SK-N-DZ (cell line): Measurements from ENCODE around the gene MIA.
"Not testable (repeated sequence)": the region's sequence is repeated elsewhere in the genome, so short reads cannot be mapped to it uniquely, and the experiment has no call there.

ENCODE experiments used
- DNase-seq: peaks from one replicate; pipeline ENCODE4 v3.0.0-alpha.2; 2015; ENCODE audit warnings: low spot score

MIA gene

DNA sequence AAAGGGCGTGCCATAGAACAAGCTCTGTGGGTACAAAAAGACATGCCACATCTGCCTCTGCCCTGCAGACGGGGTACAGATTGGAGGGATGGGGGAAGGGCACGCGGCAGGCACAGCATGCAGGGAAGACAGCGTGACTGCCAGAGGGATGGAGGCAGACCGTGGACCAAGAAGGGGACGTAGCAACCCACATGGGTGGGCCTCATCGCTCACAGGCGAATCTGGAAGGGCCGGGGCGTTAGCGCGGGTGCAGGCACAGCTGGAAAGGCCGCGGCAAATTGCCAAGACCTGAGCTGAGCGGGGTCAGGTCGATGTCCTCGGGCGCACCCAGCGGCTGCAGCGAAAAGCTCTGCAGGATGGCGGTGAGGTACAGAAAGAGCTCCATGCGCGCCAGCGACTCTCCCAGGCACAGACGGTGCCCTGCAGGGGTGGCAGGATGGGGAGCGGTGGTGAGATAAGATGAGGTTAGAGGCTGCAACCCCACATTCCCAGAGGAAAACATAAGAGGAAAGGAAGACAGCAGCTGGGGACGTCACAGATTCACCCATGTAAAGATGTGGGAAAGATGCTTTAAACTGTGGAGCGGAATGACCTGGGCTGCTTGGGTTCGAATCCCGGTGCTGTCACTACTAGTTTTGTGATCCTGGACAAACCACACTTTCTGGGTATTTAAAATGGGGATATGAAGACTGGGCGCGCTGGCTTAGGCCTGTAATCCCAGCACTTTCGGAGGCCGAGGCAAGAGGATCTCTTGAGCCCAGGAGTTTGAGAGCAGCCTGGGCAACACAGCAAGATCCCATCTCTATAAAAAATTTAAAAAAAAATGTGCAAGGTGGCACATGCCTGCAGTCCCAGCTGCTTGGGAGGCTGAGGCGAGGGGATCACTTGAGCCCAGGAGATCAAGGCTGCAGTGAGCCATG is 43.4 kb downstream of the MIA start:
- peak; percentile 54 for DNase-seq

DNA sequence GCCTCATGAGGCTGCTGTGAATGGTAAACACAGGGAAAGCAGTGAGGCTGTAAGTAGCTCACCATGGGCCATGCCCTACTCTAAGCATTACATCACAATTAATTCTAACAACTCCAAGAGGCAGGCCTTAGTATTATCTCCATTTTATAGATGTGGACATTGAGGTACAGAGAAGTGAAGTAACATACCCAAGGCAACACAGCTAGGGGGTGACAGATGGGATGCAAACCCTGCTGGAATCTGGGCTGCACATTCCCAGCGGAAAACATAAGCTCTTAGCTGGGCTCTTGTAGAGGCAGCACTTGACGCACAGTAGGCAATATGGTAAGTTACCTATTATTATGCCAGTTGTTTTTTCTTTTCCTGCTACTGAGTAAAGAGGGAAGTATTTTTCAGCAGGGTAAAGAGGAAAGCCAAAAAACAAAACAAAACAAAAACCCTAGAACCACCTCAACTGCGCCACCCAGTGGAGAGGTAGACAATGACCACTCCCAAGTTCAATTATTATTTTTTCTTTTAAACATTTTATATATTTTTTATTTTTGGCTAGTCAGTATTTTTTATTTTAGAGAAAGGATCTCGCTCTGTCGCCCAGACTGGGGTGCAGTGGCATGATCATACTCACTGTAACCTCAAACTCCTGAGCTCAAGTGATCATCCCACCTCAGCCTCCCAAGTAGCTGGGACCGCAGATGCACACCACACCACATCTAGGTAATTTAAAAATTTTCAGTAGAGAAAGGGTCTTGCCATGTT is 44.3 kb downstream of the MIA start:
- not testable (repeated sequence) for DNase-seq

DNA sequence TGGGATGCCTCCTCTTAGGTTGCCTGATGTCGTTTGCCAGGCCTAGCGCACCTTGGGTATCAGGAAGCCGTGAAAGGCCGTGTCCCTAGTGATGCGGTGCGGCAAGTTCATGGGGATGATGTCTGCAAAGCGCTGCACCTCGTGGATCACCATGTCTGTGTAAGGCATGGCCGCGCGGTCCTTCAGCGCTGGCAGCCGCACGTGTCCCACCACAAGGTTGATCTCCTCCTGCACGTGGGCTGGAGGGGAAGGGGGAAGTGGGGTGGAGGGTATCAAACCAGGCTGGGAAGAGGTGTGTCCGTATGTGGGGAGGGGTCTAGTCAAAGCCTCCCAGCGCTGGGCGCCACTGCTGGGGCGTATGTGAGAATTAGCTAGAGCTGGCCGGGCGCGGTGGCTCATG is 46.8 kb downstream of the MIA start:
- DNase-seq = no peak

DNA sequence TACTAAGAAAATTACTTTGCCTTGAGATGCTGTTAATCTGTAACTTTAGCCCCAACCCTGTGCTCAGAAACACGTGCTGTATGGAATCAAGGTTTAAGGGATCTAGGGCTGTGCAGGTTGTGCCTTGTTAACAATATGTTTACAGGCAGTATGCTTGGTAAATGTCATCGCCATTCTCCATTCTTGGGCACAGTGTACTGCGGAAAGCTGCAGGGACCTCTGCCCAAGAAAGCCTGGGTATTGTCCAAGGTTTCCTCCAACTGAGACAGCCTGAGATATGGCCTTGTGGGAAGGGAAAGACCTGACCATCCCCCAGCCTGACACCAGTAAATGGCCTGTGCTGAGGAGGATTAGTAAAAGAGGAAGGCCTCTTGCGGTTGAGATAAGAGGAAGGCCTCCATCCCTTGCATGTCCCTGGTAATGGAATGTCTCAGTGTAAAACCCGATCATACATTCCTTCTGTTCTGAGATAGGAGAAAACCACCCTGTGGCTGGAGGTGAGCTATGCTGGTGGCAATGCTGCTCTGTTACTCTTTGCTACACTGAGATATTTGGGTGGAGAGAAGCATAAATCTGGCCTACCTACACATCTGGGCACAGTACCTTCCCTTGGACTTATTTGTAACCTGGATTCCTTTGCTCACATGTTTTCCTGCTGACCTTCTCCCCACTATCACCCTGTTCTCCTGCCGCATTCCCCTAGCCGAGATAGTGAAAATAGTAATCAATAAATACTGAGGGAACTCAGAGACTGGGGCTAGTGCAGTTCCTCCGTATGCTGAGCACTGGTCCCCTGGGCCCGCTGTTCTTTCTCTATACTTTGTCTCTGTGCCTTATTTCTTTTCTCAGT is 47.6 kb downstream of the MIA start:
- DNase-seq = not testable (repeated sequence)

DNA sequence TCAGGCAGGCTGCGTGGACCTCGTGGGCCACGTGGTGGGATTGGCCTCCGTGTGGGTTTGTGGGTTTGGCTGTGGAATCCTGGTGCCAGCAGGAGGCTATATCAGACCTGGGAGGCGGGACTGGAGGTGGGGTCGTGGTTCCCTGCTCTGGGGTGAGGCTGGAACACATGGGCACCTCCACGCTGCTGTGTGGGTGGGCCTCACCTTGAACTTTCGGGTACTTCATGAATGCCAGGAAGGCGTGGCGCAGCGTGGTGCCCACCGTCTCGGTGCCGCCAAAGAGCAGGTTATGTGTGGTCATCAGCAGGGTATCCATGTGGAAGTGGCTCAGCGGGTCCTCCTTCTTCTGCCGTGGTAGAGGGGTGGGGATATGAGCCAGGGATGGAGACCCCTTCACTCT is 49.6 kb downstream of the MIA start:
- not testable (repeated sequence) for DNase-seq

DNA sequence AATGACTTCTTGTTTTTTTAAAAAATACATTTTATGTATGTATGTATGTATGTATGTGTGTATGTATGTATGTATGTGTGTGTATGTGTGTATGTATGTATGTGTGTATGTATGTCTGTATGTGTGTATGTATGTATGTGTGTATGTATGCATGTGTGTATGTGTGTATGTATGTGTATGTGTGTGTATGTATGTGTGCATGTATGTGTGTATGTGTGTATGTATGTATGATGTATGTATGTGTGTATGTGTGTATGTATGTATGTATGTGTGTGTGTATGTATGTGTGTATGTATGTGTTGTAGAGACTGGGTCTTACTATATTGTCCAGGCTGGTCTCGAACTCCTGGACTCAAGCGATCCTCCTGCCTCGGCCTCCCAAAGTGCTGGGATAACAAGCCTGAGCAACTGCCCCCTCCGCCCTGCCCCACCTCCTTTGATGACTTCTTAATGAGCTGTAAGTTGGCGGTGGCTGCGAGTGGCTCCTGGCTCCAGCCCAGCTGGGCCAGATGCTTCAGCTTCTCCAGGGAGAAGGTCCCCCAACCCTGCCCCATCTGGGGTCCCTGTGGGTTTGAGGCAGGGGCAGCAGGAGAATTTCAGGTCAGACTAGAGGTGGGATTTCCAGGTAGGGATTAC is 50.3 kb downstream of the MIA start:
- not testable (repeated sequence) for DNase-seq

DNA sequence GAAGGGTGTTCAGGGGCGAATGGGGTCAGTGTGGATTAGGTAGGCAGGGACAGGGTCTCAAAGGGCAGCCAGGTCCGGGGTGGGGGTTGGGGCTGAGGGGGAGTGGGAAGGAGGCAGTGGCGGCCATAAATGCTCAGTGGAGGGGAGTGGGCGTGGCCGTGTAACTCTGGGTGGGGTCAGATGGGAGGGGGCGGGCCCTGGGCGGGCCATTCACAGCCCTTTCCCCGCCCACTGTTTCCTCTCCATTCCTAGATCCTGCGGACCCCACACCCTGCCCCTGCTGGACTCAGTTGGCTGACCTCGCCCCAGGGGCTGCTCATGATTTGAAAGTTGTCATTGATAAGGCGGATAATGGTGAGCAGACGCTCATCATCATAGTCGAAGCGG is 51.0 kb downstream of the MIA start:
- DNase-seq = not testable (repeated sequence)

DNA sequence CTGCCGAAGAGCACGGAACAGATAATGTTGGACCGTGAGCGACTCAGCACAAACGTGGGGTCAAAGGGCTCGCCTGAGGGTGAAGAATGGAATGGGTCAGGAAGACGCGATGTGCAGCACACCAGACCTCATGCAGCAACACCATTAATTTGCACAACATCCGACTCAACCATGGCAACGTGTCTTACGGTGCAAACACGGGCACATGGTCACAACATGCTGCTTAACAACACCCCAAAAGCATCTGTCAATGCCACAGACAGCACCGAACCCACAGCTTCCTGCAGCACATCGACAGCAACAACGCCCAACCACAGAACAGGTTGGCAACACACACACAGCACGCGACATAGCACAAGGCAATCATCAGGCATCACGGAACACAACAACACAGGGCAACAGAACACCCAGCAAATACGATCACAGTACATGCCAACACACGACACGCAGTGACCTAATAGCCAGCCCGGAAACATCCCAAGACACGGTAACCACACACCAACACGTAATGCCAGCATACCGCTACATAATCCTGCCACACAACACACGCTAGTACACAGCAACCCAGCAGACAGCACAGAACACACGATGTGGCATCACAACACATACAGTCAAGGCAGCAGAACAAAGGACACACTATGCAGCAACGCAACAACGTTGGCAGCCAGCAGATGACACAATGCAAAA is 51.5 kb downstream of the MIA start:
- not testable (repeated sequence) for DNase-seq
